SIG-M5 treated with dmso at 0.1 percent for 504 hours (cell line): Measurements from ENCODE around the gene SH2D3A.

ENCODE experiments used
- DNase-seq: peaks from one replicate; lab custom pipeline; 2025; ENCODE audit not compliant: unreplicated experiment; lab: John Stamatoyannopoulos, UW

Gene SH2D3A

GRCh38 chr19:6723738-6724137, 43.5 kb downstream of the SH2D3A start:
- DNase-seq, result peak; percentile 69

DNA sequence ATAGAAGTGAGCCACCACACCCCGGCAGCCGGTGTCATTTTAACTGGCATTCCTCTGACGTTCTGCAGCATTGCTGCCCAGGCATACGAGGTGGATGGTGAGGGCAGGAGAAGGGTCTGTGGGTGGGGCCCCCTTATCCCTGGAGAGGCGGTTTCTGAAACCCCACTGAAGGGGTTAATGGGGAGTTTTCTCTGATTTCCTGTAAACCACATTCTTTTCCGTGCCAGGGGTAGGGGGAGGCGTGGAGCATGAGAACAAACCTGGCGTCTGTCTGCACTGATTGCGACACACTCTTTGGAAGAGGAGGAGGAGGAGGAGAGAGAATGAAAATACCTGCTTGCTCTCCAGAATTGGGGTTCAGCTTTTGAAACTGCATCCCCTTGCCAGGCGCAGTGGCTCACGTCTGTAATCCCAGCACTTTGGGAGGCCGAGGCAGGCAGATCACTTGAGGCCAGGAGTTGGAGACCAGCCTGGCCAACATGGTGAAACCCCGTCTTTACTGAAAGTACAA, 44.1 kb downstream of the SH2D3A start:
- DNase-seq, result no peak

GRCh38 chr19:6721773-6722172, 45.5 kb downstream of the SH2D3A start:
- DNase-seq, result no peak

DNA sequence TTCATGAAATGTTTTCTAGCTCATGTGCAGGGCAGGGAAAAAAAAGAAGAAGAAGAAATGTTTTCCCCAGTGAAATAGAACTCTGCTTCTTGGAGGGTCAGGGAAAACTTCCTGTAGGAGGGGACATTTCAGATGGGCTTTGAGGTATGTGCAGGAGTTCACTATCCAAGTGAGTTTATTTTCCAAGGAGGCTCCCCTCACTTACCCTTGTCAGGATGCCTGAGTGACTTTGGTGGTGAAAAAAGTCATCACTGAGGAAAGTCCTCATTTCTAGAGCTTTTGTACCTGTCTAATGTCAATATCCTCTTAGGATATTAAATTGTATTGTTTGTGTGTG, 46.1 kb downstream of the SH2D3A start:
- no peak for DNase-seq

DNA sequence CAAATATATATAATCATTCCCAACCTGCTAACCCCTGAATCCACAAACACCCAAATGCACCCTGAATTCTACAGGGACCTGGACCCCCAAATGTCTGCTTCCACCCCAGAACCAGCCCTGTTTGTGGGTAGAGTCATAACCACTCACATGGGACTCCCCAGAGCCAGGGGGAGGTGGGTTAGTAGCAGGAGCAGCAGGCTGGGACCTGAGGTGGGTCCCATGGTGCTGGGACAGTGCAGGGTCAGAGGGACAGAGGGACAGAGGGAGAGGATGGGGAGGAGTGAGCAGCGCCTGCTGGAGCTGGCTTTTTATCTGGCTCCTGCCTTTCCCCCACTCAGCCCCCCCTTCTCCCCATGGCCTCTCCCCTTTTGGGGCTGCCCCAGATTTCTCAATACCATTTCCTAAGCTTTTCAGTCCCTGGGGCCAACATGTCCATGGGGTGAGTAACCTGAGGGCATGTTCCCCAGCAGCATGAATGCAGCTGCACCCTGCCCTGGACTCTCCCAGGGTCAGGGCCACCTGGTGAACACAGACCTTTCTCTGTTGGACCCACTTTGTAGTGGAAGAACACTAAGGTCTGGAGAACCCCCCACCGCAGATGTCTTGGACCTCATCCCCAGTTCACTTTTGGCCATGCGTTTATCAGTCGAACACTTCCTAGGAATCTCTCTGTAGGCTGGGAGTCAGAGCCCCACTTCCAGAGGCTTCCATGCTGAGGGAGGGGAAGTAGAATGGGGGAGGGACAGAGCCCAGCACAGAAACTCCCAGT, 46.7 kb downstream of the SH2D3A start, which contains the start of gene C3:
Gene C3 (minus strand): TSS at position 282 of the 769 bp plus-strand sequence. CDS start 61 bp downstream, at position 221.
- peak; percentile 39 for DNase-seq

DNA sequence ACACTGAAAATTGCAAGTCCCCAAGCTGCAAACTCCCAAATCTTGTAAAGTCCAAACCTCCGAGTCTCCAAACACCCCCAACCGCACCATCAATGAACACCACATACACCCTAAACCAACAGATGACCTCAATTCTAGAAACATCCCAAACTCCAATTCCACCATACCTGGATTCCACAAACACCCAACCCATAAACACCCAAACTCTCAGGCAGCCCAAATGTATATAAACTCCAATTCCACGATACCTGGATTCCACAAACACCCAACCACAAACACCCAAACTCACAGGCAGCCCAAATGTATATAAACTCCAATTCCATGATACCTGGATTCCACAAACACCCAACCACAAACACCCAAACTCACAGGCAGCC, 47.3 kb downstream of the SH2D3A start:
- no peak for DNase-seq

DNA sequence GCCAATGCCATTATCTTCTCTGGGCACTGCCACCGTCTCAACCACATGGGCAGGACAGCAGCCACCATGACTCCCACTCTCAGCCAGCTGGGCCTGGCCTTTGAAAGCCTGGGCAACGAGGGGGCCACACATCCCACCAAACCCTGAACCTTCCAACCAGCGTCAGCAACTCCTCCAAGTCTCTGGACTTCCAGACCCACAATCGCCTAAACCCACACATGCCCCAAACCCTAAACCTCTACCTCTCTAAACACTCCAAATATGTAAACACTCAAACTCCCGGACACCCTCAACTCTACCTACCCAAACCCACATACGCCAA, 47.7 kb downstream of the SH2D3A start:
- DNase-seq, result no peak

DNA sequence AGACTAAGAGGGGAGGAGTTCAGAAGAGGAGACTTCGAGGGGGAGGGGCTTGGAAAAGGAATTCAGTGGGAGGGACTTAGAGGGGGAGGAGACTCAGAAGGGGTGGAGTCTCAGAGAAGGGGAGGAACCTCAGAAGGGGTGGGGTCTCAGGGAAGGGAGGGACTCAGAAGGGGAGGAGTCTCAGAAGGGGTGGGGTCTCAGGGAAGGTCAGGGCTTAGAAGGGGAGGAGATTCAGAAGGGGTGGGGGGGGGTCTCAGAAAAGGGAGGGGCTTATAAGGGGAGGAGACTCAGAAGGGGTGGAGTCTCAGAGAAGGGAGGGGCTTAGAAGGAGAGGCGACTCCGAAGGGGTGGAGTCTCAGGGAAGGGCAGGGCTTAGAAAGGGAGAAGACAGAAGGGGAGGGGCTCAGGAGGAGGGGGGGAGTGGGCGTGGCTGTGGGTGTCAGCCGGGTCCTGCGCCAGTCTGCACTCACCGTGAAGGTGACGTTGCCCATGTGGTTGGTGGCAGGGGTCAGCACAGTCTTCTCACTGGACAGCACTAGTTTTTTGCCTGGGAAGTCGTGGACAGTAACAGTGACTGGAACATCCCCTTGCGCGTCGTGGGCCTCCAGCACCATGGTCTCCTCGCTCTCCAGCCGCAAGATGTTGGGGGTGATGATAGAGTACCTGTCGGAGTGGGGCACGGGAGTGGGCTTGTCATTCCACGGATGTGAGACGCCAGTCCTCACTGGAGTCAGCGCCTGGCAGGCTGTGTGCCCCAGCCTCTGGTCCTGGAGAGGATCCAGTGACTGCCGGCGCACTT, 48.3 kb downstream of the SH2D3A start:
- no peak for DNase-seq

- DNase-seq, result no peak
Observed at GRCh38 chr19:6718111-6718740, 49.0 kb downstream of the SH2D3A start.

DNA sequence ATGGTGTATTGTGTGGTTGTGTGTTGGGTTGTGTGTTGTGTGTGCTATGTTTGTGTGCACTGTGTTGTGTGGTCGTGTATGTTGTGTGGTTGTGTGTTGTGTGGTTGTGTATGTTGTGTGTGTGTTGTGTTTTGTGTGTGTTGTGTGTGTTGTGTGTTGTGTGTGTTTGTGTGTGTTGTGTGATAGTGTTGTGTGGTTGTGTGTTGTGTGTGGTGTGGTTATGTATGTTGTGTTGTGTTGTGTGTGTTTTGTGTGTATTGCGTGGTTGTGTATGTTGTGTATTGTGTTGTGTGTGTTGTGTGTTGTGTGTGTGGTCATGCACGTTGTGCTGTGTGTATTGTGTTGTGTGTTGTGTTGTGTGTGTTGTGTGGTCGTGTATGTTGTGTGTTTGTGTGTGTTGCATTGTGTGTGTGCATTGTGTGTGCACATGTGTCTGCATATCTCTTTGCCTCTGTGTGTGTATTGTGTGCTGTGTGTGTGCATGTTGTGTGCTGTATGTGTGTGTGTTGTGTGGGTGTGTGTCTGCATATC, 49.7 kb downstream of the SH2D3A start:
- DNase-seq, result no peak

GRCh38 chr19:6717036-6717435, 50.2 kb downstream of the SH2D3A start:
- DNase-seq, result no peak

GRCh38 chr19:6716610-6716970, 50.6 kb downstream of the SH2D3A start:
- DNase-seq, result no peak

DNA sequence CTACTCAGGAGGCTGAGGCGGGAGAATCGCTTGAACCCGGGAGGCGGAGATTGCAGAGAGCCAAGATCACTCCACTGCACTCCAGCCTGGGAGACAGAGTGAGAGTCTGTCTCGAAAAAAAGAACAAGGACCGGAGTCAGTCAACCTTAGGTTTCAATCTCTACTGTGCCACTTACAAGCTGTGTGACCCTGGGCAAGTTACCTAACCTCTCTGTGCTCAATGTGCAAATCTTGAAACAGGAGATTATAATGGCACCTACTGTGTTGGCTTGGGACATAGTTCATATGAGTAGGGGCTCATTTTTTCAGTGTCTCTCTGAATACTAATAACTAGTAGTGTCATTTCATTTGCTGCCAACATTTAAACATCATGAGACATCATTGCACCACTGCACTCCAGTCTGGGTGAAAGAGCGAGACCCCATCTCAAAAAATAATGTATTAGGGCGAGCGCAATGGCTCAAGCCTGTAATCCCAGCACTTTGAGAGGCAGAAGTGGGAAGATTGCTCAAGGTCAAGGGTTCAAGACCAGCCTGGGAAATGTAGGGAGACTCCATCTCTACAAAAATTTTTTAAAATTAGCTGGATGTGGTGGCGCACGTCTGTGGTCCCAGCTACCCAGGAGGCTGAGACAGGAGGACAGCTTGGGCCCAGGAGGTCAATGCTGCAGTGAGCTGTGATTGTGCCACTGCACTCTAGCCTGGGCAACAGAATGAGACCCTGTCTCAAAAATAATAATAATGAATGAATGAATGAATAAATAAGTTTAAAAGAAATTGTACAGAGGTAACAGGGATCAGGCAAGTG, 52.3 kb downstream of the SH2D3A start:
- DNase-seq, result no peak

DNA sequence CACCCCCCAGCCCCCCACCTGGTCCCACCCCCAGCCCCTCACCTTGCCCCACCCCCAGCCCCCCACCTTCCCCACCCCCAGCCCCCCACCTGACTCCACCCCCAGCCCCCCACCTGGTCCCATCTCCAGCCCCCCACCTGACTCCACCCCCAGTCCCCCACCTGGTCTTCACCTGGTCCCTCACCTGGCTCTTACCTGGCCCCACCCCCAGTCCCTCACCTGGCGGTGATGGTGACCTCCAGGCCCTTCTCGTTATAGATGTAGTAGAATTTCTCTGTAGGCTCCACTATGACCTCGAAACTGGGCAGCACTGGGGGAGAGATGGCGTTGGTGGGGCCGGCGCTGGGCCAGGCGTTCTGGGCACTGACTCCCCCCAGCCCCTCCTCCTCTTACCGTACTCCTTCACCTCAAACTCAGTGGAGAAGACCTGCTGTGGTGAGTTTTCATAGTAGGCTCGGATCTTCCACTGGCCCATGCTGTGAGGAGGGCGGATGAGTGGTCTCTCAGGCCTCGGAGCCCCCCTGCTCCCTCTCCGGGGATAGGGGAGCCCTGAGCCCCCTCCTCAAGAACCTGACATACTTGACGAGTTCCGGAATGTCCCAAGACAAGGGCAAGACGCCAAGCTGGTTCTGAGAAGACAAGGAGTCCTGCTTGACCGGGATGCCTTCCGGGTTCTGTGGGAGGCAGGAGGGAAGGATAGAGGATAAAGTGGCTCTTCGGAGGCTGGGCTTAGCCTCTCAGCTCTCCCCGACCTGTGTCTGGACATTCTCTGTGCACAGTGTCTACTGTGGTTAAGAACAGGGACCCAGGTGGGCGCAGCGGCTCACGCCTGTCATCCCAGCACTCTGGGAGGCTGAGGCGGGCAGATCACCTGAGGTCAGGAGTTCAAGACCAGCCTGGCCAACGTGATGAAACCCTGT, 53.2 kb downstream of the SH2D3A start:
- DNase-seq, result no peak

GRCh38 chr19:6712692-6713670, 54.3 kb downstream of the SH2D3A start:
- DNase-seq, result no peak

DNA sequence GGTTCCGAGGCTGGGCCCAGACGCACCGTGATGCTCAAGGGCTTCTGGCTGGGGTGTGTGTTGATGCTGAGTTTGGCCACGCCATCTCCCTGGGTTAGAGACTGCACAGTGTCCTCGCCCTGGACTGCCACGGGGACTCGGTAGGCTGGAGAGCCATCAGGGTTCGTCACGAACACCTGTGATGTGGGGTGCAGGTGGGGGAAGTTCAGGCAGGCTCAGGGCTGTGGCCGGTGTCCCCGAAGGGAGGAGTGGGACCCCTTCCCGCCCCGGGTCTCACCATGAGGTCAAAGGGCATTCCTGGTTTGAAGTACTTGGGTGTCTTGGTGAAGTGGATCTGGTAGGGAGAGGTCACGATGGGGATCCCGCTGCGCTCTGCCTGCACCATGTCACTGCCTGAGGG, 55.0 kb downstream of the SH2D3A start:
- no peak for DNase-seq

DNA sequence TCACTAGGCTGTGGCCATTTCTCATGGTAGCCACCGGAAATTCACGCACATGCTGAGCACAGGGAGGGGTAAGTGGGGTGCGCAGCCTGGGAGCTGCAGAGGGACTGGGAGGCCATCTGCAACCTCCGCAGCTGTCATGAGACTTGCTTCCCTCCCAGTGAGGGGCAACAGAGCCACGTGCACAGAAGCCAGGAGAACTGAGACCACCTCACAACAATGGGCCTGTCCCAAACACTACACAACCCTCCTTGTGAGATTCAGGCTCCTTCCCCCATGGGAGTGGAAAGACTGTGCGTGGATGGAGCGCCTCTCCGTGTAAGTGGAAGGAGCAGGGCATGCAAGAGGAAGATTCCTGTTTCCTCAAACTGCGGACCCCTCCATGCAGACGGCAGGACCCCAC, 55.6 kb downstream of the SH2D3A start:
- no peak for DNase-seq

- no peak for DNase-seq
Observed at GRCh38 chr19:6711078-6711361, 56.2 kb downstream of the SH2D3A start.
